Daoy (cell line): ENCODE results near the gene KLK1. TPM values are rescaled to one million over a fixed set of nuclear protein-coding genes. Genes with fewer than 3 reads are reported as not detected.
A peak's percentile ranks its signal among the peaks of the same experiment; 100 is the strongest.
"Not testable (repeated sequence)": the region's sequence is repeated elsewhere in the genome, so short reads cannot be mapped to it uniquely, and the experiment has no call there.

Source experiments
- DNase-seq: peaks from one replicate; pipeline ENCODE4 v3.0.0-alpha.2; 2015; ENCODE audit warnings: low read depth
- total RNA-seq: library from RNA; depleted of rRNA; stranded (reverse); fragments of >200 nt; shearing (Covaris generic); gene quantifications from 2 replicates; pipeline ENCODE4 v1.2.3, GENCODE V29; 2014

Gene KLK1
- total RNA-seq, 1 experiment from 2014 or later, result not detected

- DNase-seq, result peak; percentile 65
Observed at GRCh38 chr19:50794074-50794875, 29.3 kb downstream of the KLK1 start.

GRCh38 chr19:50793558-50794065, 30.0 kb downstream of the KLK1 start:
- DNase-seq, result no peak

GRCh38 chr19:50792272-50793250, 31.0 kb downstream of the KLK1 start:
- no peak for DNase-seq

- no peak for DNase-seq
Observed at GRCh38 chr19:50791594-50792271, 31.9 kb downstream of the KLK1 start.

- DNase-seq, result no peak
Observed at GRCh38 chr19:50790922-50791467, 32.6 kb downstream of the KLK1 start.

GRCh38 chr19:50790396-50790795, 33.2 kb downstream of the KLK1 start, which contains the start of gene ACP4:
Gene ACP4 (plus strand): TSS chr19:50790415. CDS start chr19:50790415, 0 bp downstream.
- no peak for DNase-seq

- DNase-seq, result no peak
Observed at GRCh38 chr19:50785329-50785728, 38.3 kb downstream of the KLK1 start.

GRCh38 chr19:50784710-50785109, 38.9 kb downstream of the KLK1 start:
- no peak for DNase-seq

GRCh38 chr19:50783848-50784152, 39.8 kb downstream of the KLK1 start:
- DNase-seq, result not testable (repeated sequence)

GRCh38 chr19:50780753-50781435, 42.7 kb downstream of the KLK1 start:
- peak; percentile 79 for DNase-seq

GRCh38 chr19:50779504-50780457, 43.8 kb downstream of the KLK1 start:
- DNase-seq, result peak; percentile 80

GRCh38 chr19:50778906-50779430, 44.6 kb downstream of the KLK1 start:
- no peak for DNase-seq

GRCh38 chr19:50777830-50778303, 45.7 kb downstream of the KLK1 start:
- DNase-seq, result peak; percentile 77

GRCh38 chr19:50777261-50777660, 46.3 kb downstream of the KLK1 start:
- no peak for DNase-seq

- DNase-seq, result no peak
Observed at GRCh38 chr19:50776131-50776530, 47.5 kb downstream of the KLK1 start.

- not testable (repeated sequence) for DNase-seq
Observed at GRCh38 chr19:50773454-50773853, 50.1 kb downstream of the KLK1 start.

- DNase-seq, result not testable (repeated sequence)
Observed at GRCh38 chr19:50772912-50773311, 50.7 kb downstream of the KLK1 start.

GRCh38 chr19:50772476-50772875, 51.1 kb downstream of the KLK1 start:
- no peak for DNase-seq

- no peak for DNase-seq
Observed at GRCh38 chr19:50770888-50771287, 52.7 kb downstream of the KLK1 start.
